PC-3 (cell line): ENCODE results near the gene NOL4L.

Experiments
- CTCF ChIP-seq: fragments of 300-600 bp; sonication (generic); conservative IDR thresholded peaks from 2 replicates; pipeline ENCODE4 v1.5.1; 2017; ENCODE audit warnings: antibody characterized with exemption, low read depth, mild to moderate bottlenecking, low read length
- EZH2 ChIP-seq: fragments of 300-600 bp; sonication (generic); IDR thresholded peaks from one replicate; pipeline ENCODE4 v1.6.1; 2017; ENCODE audit warnings: antibody characterized with exemption, mild to moderate bottlenecking, low read length; ENCODE audit not compliant: unreplicated experiment
- EZH2phosphoT487 ChIP-seq: fragments of 300-600 bp; sonication (generic); IDR thresholded peaks from 2 replicates; pipeline ENCODE4 v1.6.1; 2018; ENCODE audit warnings: mild to moderate bottlenecking, antibody characterized with exemption, low read length, borderline replicate concordance

- TF ChIP-seq CTCF (no peak), EZH2phosphoT487 (no peak), EZH2 (no peak)
Observed at GRCh38 chr20:32429343-32429742, 155.8 kb downstream of the NOL4L start.
